Measurements from ENCODE around the gene TTC39B.

Gene TTC39B

DNA sequence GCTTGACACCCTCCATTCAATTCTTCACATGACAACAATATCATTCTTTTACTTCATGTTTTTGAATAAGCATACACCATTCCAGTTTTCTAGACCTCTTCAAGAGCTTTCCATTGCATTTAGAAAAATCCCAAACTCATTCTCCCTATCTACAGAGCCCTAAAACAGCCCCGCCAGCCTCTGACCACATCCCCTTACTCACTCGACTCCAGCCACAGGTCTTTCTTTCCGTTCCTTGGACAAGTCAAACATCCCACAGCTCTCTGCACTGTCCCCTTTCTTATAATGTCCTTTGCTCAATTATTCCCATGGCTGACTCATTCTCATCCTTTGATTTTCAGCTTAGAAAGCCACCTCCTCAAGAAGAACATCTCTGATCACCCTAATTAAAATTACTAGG lies 38.2 kb downstream of the TTC39B start:
- no peaks in the 10 kb centered on the region for H3K27me3 ChIP-seq
- no peaks in the 10 kb centered on the region for H3K9me3 ChIP-seq
- no peaks in the 10 kb centered on the region for H3K4me1 ChIP-seq (ENCODE audit: control insufficient read depth in 1 of 2, insufficient read depth in 1 of 2, low read depth in 1 of 2, low read length in 1 of 2)
- no peak overlapping the region for H3K4me3 ChIP-seq (ENCODE audit: low read depth in 1 of 2, low read length in 1 of 2)
- H3K27ac ChIP-seq: no peak overlapping the region
- no peaks in the 10 kb centered on the region for H3K36me3 ChIP-seq
- TF ChIP-seq, protein P1, sequence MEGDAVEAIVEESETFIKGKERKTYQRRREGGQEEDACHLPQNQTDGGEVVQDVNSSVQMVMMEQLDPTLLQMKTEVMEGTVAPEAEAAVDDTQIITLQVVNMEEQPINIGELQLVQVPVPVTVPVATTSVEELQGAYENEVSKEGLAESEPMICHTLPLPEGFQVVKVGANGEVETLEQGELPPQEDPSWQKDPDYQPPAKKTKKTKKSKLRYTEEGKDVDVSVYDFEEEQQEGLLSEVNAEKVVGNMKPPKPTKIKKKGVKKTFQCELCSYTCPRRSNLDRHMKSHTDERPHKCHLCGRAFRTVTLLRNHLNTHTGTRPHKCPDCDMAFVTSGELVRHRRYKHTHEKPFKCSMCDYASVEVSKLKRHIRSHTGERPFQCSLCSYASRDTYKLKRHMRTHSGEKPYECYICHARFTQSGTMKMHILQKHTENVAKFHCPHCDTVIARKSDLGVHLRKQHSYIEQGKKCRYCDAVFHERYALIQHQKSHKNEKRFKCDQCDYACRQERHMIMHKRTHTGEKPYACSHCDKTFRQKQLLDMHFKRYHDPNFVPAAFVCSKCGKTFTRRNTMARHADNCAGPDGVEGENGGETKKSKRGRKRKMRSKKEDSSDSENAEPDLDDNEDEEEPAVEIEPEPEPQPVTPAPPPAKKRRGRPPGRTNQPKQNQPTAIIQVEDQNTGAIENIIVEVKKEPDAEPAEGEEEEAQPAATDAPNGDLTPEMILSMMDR (IDR thresholded peaks at IDR 0.05): no peak

DNA sequence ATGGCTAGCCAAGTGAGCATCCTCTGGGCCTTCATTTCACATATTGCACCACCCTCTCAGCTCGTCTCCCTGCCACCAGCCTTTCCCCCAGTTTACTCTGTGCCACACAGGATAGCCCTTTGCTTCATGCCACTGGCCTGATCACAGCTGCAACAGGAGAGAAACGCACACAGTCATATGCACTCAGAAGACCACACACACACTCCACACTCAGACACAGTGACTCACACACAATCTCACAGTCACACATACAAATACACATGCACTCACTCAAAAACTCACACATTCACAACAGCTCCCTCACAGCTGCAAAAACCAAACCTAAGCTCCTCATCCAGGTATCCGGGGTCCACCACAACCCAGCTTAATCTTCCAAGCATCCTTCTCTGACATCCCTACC lies 38.7 kb downstream of the TTC39B start:
- TF ChIP-seq, protein P1 (IDR thresholded peaks at IDR 0.05): no peak
- Histone ChIP-seq H3K9me3 (no peaks in the 10 kb centered on the region), H3K4me1 (ENCODE audit: control insufficient read depth in 1 of 2, insufficient read depth in 1 of 2, low read depth in 1 of 2, low read length in 1 of 2) (no peaks in the 10 kb centered on the region), H3K27ac (no peak overlapping the region), H3K4me3 (ENCODE audit: low read depth in 1 of 2, low read length in 1 of 2) (no peak overlapping the region), H3K27me3 (no peaks in the 10 kb centered on the region), H3K36me3 (no peaks in the 10 kb centered on the region)

DNA sequence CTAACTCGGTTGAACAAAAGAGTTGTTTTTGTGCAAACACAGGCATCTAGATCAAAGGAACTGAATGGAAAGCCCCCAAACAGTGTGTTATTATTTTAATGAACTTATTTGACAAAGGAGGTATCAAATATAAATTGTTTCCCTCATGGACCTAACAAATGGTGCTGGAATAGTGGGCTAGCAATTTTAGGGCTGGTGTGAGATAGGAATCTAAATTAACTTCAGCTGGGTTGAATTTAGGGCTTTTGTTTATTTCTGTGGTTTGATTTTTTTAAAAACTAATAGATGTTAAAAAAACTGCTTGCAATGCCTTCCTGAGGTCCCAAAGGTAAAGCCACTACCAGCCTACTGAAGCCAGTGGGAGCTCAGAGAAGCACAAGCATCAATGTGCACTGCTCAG lies 42.1 kb downstream of the TTC39B start:
- no peaks in the 10 kb centered on the region for H3K9me3 ChIP-seq
- H3K27me3 ChIP-seq: no peaks in the 10 kb centered on the region
- H3K4me1 ChIP-seq (ENCODE audit: control insufficient read depth in 1 of 2, insufficient read depth in 1 of 2, low read depth in 1 of 2, low read length in 1 of 2): no peaks in the 10 kb centered on the region
- H3K27ac ChIP-seq: no peak overlapping the region
- H3K4me3 ChIP-seq (ENCODE audit: low read depth in 1 of 2, low read length in 1 of 2): no peak overlapping the region
- TF ChIP-seq, protein P1 (IDR thresholded peaks at IDR 0.05): no peak
- no peaks in the 10 kb centered on the region for H3K36me3 ChIP-seq

DNA sequence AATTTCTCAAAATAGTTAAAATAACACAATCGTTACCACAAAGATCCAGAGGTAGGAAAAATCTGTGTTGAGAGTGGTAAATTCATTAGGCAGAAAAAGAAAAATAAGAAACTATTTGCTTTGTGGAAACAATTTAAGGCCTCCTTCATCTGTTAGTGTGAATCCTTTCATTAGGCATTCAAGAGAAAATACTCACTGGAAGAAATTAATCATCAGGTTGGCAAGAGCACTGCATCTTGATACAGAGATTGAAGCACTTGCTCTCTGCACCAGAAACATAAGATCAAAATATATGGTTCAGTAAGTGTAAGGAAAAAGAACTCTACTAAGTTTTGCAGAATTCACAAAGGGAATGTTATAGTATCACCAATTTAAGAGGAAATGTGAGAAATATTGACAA lies 44.4 kb downstream of the TTC39B start:
- Histone ChIP-seq H3K9me3 (no peaks in the 10 kb centered on the region), H3K27ac (no peak overlapping the region), H3K27me3 (no peaks in the 10 kb centered on the region), H3K4me1 (ENCODE audit: control insufficient read depth in 1 of 2, insufficient read depth in 1 of 2, low read depth in 1 of 2, low read length in 1 of 2) (no peaks in the 10 kb centered on the region), H3K4me3 (ENCODE audit: low read depth in 1 of 2, low read length in 1 of 2) (no peak overlapping the region), H3K36me3 (no peaks in the 10 kb centered on the region)
- TF ChIP-seq, protein P1 (IDR thresholded peaks at IDR 0.05): no peak

DNA sequence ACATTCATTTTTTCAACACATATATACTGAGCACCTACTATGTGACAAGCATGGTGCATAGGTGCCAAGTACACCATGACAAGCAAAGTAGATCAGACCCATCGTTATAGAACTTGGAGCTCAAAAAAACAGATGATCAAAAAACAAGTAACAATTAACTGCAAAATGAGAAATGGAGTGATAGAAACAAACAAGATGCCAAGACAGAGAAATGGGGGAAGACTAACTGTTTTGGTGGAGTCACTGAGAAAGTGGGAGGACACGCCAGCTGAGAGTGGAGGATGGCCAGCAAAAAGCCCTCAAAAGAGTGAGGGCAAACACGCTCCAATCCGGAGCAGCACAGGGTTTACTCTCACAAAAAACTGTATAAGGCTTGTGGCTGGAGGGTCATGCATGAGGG lies 50.6 kb downstream of the TTC39B start:
- Histone ChIP-seq H3K4me3 (ENCODE audit: low read depth in 1 of 2, low read length in 1 of 2) (no peak overlapping the region), H3K36me3 (no peaks in the 10 kb centered on the region), H3K27ac (no peak overlapping the region), H3K4me1 (ENCODE audit: control insufficient read depth in 1 of 2, insufficient read depth in 1 of 2, low read depth in 1 of 2, low read length in 1 of 2) (no peaks in the 10 kb centered on the region), H3K27me3 (no peaks in the 10 kb centered on the region), H3K9me3 (no peaks in the 10 kb centered on the region)
- TF ChIP-seq, protein P1 (IDR thresholded peaks at IDR 0.05): no peak

DNA sequence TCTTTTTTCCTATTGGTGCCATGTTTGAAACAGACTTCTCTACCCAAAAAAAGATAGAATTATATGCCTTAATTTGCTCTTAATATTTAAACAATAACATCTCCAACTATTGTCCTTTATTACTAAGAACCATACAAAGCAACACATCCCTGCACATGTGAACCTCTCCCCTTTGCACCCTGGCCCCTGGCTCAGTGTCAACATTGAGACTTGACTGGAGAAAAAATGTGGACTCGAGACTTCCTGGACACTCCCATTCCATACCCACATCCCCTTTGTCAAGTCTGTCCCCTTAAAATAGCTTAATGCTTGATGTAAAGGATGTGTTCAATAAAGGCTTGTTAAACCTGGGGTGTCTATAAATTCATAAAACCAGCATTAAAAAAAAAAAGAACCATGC lies 53.2 kb downstream of the TTC39B start:
- Histone ChIP-seq H3K4me1 (ENCODE audit: control insufficient read depth in 1 of 2, insufficient read depth in 1 of 2, low read depth in 1 of 2, low read length in 1 of 2) (no peaks in the 10 kb centered on the region), H3K9me3 (no peaks in the 10 kb centered on the region), H3K4me3 (ENCODE audit: low read depth in 1 of 2, low read length in 1 of 2) (no peak overlapping the region), H3K36me3 (no peaks in the 10 kb centered on the region), H3K27ac (no peak overlapping the region), H3K27me3 (no peaks in the 10 kb centered on the region)
- TF ChIP-seq, protein P1 (IDR thresholded peaks at IDR 0.05): no peak

Measured in neutrophil (primary cell).